ENCODE data around the gene MYO3A.

DNA sequence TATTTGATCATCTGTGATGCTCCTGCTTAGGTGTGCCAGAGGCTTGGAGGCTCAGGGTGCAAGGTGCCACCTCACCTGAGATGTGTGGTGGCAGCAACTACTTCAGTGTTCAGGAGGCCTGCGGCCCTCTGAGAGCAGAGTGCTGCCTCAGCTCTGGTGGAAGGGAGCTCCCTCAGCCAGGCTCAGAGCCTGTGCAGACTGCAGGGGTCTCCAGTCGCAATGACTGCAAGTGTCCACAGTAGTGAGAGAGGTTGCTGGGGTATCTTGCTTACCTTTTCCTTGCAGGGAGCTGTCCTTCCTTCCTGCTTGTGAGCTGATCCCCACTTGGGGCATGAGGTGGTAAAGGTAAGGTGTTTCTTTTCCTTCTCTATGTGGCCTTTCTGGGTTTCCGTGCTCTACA is 151.5 kb downstream of the MYO3A start:
- TF ChIP-seq, protein P1, sequence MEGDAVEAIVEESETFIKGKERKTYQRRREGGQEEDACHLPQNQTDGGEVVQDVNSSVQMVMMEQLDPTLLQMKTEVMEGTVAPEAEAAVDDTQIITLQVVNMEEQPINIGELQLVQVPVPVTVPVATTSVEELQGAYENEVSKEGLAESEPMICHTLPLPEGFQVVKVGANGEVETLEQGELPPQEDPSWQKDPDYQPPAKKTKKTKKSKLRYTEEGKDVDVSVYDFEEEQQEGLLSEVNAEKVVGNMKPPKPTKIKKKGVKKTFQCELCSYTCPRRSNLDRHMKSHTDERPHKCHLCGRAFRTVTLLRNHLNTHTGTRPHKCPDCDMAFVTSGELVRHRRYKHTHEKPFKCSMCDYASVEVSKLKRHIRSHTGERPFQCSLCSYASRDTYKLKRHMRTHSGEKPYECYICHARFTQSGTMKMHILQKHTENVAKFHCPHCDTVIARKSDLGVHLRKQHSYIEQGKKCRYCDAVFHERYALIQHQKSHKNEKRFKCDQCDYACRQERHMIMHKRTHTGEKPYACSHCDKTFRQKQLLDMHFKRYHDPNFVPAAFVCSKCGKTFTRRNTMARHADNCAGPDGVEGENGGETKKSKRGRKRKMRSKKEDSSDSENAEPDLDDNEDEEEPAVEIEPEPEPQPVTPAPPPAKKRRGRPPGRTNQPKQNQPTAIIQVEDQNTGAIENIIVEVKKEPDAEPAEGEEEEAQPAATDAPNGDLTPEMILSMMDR (IDR thresholded peaks at IDR 0.05): no peak
- TF ChIP-seq POLR2A (IDR thresholded peaks at IDR 0.05): no peak
- no peak for TF ChIP-seq EP300 (IDR thresholded peaks at IDR 0.05)
- no peak for TF ChIP-seq POLR2AphosphoS5 (IDR thresholded peaks at IDR 0.05)
